Dedifferentiated amniotic fluid mesenchymal stem cell (primary cell): ENCODE results near the gene MFSD6.
A peak's percentile ranks its signal among the peaks of the same experiment; 100 is the strongest.

Experiments
- DNase-seq: peaks from one replicate; pipeline ENCODE4 v3.0.0-alpha.2; 2016; ENCODE audit errors: extremely low spot score

MFSD6 gene

GRCh38 chr2:190440113-190440512, 32.0 kb downstream of the MFSD6 start:
- DNase-seq, result no peak

- no peak for DNase-seq
Observed at GRCh38 chr2:190441564-190441963, 33.4 kb downstream of the MFSD6 start.

GRCh38 chr2:190443055-190443454, 34.9 kb downstream of the MFSD6 start:
- DNase-seq, result no peak

- DNase-seq, result peak; percentile 29
Observed at GRCh38 chr2:190443778-190444481, 35.8 kb downstream of the MFSD6 start.

- no peak for DNase-seq
Observed at GRCh38 chr2:190444976-190445375, 36.8 kb downstream of the MFSD6 start.

GRCh38 chr2:190446193-190446592, 38.0 kb downstream of the MFSD6 start:
- DNase-seq, result no peak

GRCh38 chr2:190446750-190447516, 38.8 kb downstream of the MFSD6 start:
- DNase-seq, result no peak

GRCh38 chr2:190447766-190448165, 39.6 kb downstream of the MFSD6 start:
- DNase-seq, result no peak

GRCh38 chr2:190449925-190450324, 41.8 kb downstream of the MFSD6 start:
- no peak for DNase-seq

GRCh38 chr2:190450363-190450762, 42.2 kb downstream of the MFSD6 start:
- no peak for DNase-seq

- DNase-seq, result no peak
Observed at GRCh38 chr2:190451561-190452176, 43.5 kb downstream of the MFSD6 start.

- DNase-seq, result no peak
Observed at GRCh38 chr2:190452433-190452832, 44.3 kb downstream of the MFSD6 start.

GRCh38 chr2:190454795-190455194, 46.6 kb downstream of the MFSD6 start:
- DNase-seq, result no peak

- DNase-seq, result no peak
Observed at GRCh38 chr2:190455358-190456095, 47.4 kb downstream of the MFSD6 start.

- DNase-seq, result no peak
Observed at GRCh38 chr2:190456833-190457232, 48.7 kb downstream of the MFSD6 start.

- DNase-seq, result no peak
Observed at GRCh38 chr2:190457256-190457655, 49.1 kb downstream of the MFSD6 start.

- DNase-seq, result no peak
Observed at GRCh38 chr2:190458352-190459107, 50.4 kb downstream of the MFSD6 start.

GRCh38 chr2:190459881-190460280, 51.7 kb downstream of the MFSD6 start:
- no peak for DNase-seq

- DNase-seq, result no peak
Observed at GRCh38 chr2:190460487-190460886, 52.3 kb downstream of the MFSD6 start.

- no peak for DNase-seq
Observed at GRCh38 chr2:190462181-190462580, 54.0 kb downstream of the MFSD6 start.

GRCh38 chr2:190462611-190463010, 54.5 kb downstream of the MFSD6 start:
- DNase-seq, result no peak
